NB4 (cell line): Measurements from ENCODE around the gene UNG.

Experiments used
- MYC ChIP-seq: IDR thresholded peaks from 2 replicates; pipeline ENCODE4 v1.6.1; 2011; ENCODE audit warnings: low read depth, low read length
- TF ChIP-seq, protein P1 (sequence below): IDR thresholded peaks from one replicate; pipeline ENCODE4 v1.5.1; 2012; ENCODE audit warnings: low read depth, low read length

DNA sequence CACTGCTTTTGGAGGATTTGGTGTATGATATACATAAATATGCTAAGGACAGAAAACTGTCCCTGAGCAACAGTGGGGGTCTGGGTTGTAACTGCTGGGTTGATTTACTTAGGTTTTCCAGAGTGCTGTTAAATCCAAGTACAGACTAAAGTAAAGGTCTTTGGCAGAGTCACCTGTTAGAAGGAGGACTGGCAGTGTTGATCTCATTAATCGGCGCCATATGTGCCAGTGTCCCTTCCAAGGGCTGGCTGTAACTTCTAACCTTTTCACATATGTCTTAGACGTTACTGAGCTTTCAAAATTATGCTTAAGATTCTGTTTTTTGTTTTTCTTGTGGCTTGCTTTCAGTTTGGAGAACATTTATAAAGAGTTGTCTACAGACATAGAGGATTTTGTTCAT is 5.1 kb downstream of the UNG start:
- no peak for TF ChIP-seq MYC
- TF ChIP-seq, protein P1, sequence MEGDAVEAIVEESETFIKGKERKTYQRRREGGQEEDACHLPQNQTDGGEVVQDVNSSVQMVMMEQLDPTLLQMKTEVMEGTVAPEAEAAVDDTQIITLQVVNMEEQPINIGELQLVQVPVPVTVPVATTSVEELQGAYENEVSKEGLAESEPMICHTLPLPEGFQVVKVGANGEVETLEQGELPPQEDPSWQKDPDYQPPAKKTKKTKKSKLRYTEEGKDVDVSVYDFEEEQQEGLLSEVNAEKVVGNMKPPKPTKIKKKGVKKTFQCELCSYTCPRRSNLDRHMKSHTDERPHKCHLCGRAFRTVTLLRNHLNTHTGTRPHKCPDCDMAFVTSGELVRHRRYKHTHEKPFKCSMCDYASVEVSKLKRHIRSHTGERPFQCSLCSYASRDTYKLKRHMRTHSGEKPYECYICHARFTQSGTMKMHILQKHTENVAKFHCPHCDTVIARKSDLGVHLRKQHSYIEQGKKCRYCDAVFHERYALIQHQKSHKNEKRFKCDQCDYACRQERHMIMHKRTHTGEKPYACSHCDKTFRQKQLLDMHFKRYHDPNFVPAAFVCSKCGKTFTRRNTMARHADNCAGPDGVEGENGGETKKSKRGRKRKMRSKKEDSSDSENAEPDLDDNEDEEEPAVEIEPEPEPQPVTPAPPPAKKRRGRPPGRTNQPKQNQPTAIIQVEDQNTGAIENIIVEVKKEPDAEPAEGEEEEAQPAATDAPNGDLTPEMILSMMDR, result no peak
